Gastrocnemius medialis (tissue), 4 donors: ENCODE results near the gene EP300. TPM values are rescaled to one million over a fixed set of nuclear protein-coding genes. Genes with fewer than 3 reads are reported as not detected.

Experiments used
- ATAC-seq, 2 donors: fragments of 150-250 bp; one replicate each; pipeline ENCODE4 v1.9.1; 2016
- DNase-seq, 2 donors: peaks; one replicate each; pipeline ENCODE4 v3.0.0-alpha.2; 2019
- H3K27ac ChIP-seq, 4 donors: fragments of 200-600 bp; sonication (generic); 1 replicate in 1 of 4; 2 replicates in 3 of 4; pipeline ENCODE4 v1.5.1; 2016 to 2018; ENCODE audit warnings: mild to moderate bottlenecking in 2 of 4, moderate library complexity in 1 of 4
- H3K27me3 ChIP-seq, 3 donors: fragments of 200-600 bp; sonication (generic) in 2 of 3; 1 replicate in 1 of 3; 2 replicates in 2 of 3; pipeline versions ENCODE4 v1.5.1 to v1.6.0; 2016 to 2019; ENCODE audit warnings: mild to moderate bottlenecking in 1 of 3, moderate library complexity in 1 of 3
- H3K36me3 ChIP-seq, 2 donors: fragments of 200-600 bp; sonication (generic) in 1 of 2; one replicate each; pipeline ENCODE4 v1.5.1; 2017 to 2018
- H3K4me1 ChIP-seq, 2 donors: fragments of 200-600 bp; sonication (generic) in 1 of 2; one replicate each; pipeline ENCODE4 v1.5.1; 2016 to 2017; ENCODE audit warnings: mild to moderate bottlenecking in 2 of 2
- H3K4me3 ChIP-seq, 4 donors: fragments of 200-600 bp; sonication (generic) in 3 of 4; 1 replicate in 1 of 4; 2 replicates in 3 of 4; pipeline ENCODE4 v1.5.1; 2016 to 2019; ENCODE audit warnings: mild to moderate bottlenecking in 2 of 4
- H3K9me3 ChIP-seq, 3 donors: fragments of 200-600 bp; sonication (generic) in 2 of 3; 1 replicate in 1 of 3; 2 replicates in 2 of 3; pipeline ENCODE4 v1.5.1; 2016 to 2019
- CTCF ChIP-seq, 5 experiments: fragments of 450-650 bp in 3 of 5; fragments of 200-600 bp in 2 of 5; sonication (generic) in 2 of 5; IDR thresholded peaks in 4 of 5; conservative IDR thresholded peaks in 1 of 5; 1 replicate in 4 of 5; 2 replicates in 1 of 5; pipeline ENCODE4 v1.5.1; 2016 to 2019; ENCODE audit warnings: antibody characterized with exemption in 5 of 5, mild to moderate bottlenecking in 3 of 5, moderate library complexity in 3 of 5
- POLR2A ChIP-seq, 2 donors: fragments of 450-650 bp; IDR thresholded peaks; one replicate each; pipeline ENCODE4 v1.6.1; 2017; ENCODE audit warnings: antibody characterized with exemption in 2 of 2, mild to moderate bottlenecking in 2 of 2, moderate library complexity in 2 of 2
- in situ Hi-C, 4 donors: fragments of 200-750 bp; cut with MboI; loops; one replicate each; pipeline versions ENCODE4 v1.15.0 to v1.8.0; 2017; ENCODE audit warnings: low sequenced_read_pairs in 4 of 4
- intact Hi-C: fragments of 100-400 bp; cut with DNase I; formaldehyde crosslinking; loops from one replicate; pipeline ENCODE4 v1.15.1; 2023; ENCODE audit warnings: low total_unique reads
- total RNA-seq, 4 donors: library from RNA; depleted of rRNA; stranded (reverse); fragments of >200 nt; gene quantifications; one replicate each; pipeline versions ENCODE4 v1.1.0 to v1.2.3, GENCODE V29; 2016

EP300 gene
- total RNA-seq, 4 donors from 2014 or later, result 29.6 to 53.0 (median 38.0) TPM

- DNase-seq, result no peak
- Histone ChIP-seq H3K36me3 (no peaks in the 10 kb centered on the region), H3K27ac (no peak overlapping the region), H3K4me3 (no peak overlapping the region), H3K4me1 (no peaks in the 10 kb centered on the region), H3K9me3 (no peaks in the 10 kb centered on the region), H3K27me3 (no peaks in the 10 kb centered on the region)
- no peak for TF ChIP-seq CTCF (IDR thresholded peaks at IDR 0.05 in 4 of 5, conservative IDR thresholded peaks at IDR 0.05 in 1 of 5)
- TF ChIP-seq POLR2A (IDR thresholded peaks at IDR 0.05), result no peak
- intact Hi-C loops (no loop called here), in situ Hi-C loops (loop anchor here in 1 of 4 donors (10.0 kb wide), 1 partner anchor 130 kb away; no protein-coding TSS in a partner anchor)
- ATAC-seq, result no peak
Measured at GRCh38 chr22:41074466-41074865, 17.9 kb upstream of the EP300 start.

- Histone ChIP-seq H3K4me3 (no peak overlapping the region), H3K4me1 (no peaks in the 10 kb centered on the region), H3K27ac (no peak overlapping the region), H3K36me3 (no peaks in the 10 kb centered on the region), H3K9me3 (no peaks in the 10 kb centered on the region), H3K27me3 (no peaks in the 10 kb centered on the region)
- DNase-seq, result no peak
- ATAC-seq, result no peak
- intact Hi-C loops, result no loop called here
- TF ChIP-seq CTCF (IDR thresholded peaks at IDR 0.05 in 4 of 5, conservative IDR thresholded peaks at IDR 0.05 in 1 of 5), result no peak
- TF ChIP-seq POLR2A (IDR thresholded peaks at IDR 0.05), result no peak
- in situ Hi-C loops, result loop anchor here in 1 of 4 donors (10.0 kb wide), 1 partner anchor 130 kb away; no protein-coding TSS in a partner anchor
Measured at GRCh38 chr22:41074941-41075710, 17.3 kb upstream of the EP300 start.

GRCh38 chr22:41075946-41076345 is 16.4 kb upstream of the EP300 start:
- no peak overlapping the region for H3K4me3 ChIP-seq
- in situ Hi-C loops (loop anchor here in 1 of 4 donors (10.0 kb wide), 1 partner anchor 131 kb away; no protein-coding TSS in a partner anchor), intact Hi-C loops (no loop called here)
- H3K27me3 ChIP-seq, result no peaks in the 10 kb centered on the region
- no peaks in the 10 kb centered on the region for H3K36me3 ChIP-seq
- no peaks in the 10 kb centered on the region for H3K9me3 ChIP-seq
- H3K27ac ChIP-seq, result no peak overlapping the region
- no peaks in the 10 kb centered on the region for H3K4me1 ChIP-seq
- TF ChIP-seq POLR2A (IDR thresholded peaks at IDR 0.05), result no peak
- TF ChIP-seq CTCF (IDR thresholded peaks at IDR 0.05 in 4 of 5, conservative IDR thresholded peaks at IDR 0.05 in 1 of 5), result no peak
- DNase-seq, result no peak
- ATAC-seq, result no peak

- TF ChIP-seq POLR2A (IDR thresholded peaks at IDR 0.05) (no peak), CTCF (IDR thresholded peaks at IDR 0.05 in 4 of 5, conservative IDR thresholded peaks at IDR 0.05 in 1 of 5) (no peak)
- Histone ChIP-seq H3K27ac (no peak overlapping the region), H3K9me3 (no peaks in the 10 kb centered on the region), H3K36me3 (no peaks in the 10 kb centered on the region), H3K4me3 (no peak overlapping the region), H3K27me3 (no peaks in the 10 kb centered on the region), H3K4me1 (no peaks in the 10 kb centered on the region)
- no peak for DNase-seq
- in situ Hi-C loops (loop anchor here in 1 of 4 donors (10.0 kb wide), 1 partner anchor 132 kb away; no protein-coding TSS in a partner anchor), intact Hi-C loops (no loop called here)
- ATAC-seq, result no peak
Measured at GRCh38 chr22:41076857-41077256, 15.5 kb upstream of the EP300 start.
